OCI-LY3 (cell line): ENCODE results near the gene TSPAN15.

Experiments used
- CTCF ChIP-seq: fragments of 200-600, 300-600 bp; sonication (generic); IDR thresholded peaks from 2 replicates; pipeline ENCODE4 v1.5.1; 2014; ENCODE audit warnings: antibody characterized with exemption, low read length, low read depth
- EZH2phosphoT487 ChIP-seq: fragments of 200-600 bp; shearing (Covaris generic); IDR thresholded peaks from 2 replicates; pipeline ENCODE4 v1.6.1; 2018; ENCODE audit warnings: antibody characterized with exemption, mixed run types, low read depth

GRCh38 chr10:69513617-69514016 lies 62.4 kb downstream of the TSPAN15 start:
- no peak for TF ChIP-seq CTCF
- TF ChIP-seq EZH2phosphoT487 = no peak
